ENCODE measurements around the gene TMEM156.
"Not testable (repeated sequence)": the region's sequence is repeated elsewhere in the genome, so short reads cannot be mapped to it uniquely, and the experiment has no call there.

The TMEM156 gene

DNA sequence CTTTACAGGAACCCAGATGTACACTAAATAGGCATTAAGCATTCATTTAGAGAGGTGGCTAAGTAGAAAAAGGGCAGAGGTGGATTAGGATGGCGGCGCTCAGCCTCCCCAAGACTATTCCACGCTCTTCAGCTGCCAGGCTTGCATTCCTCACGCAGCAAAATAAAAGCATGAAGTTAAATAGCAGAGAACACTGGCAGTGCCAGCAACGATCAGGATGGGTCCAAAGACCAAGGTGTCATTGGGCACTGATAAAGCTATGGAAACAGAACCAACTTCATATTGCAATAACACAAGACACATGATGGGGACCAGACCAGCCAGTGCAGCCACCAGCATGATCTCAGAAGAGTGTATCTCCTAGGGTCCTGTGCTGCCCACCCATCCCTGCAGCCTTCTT is 42.0 kb downstream of the TMEM156 start:
- TF ChIP-seq, protein P1, sequence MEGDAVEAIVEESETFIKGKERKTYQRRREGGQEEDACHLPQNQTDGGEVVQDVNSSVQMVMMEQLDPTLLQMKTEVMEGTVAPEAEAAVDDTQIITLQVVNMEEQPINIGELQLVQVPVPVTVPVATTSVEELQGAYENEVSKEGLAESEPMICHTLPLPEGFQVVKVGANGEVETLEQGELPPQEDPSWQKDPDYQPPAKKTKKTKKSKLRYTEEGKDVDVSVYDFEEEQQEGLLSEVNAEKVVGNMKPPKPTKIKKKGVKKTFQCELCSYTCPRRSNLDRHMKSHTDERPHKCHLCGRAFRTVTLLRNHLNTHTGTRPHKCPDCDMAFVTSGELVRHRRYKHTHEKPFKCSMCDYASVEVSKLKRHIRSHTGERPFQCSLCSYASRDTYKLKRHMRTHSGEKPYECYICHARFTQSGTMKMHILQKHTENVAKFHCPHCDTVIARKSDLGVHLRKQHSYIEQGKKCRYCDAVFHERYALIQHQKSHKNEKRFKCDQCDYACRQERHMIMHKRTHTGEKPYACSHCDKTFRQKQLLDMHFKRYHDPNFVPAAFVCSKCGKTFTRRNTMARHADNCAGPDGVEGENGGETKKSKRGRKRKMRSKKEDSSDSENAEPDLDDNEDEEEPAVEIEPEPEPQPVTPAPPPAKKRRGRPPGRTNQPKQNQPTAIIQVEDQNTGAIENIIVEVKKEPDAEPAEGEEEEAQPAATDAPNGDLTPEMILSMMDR (IDR thresholded peaks at IDR 0.05; ENCODE audit: low read depth, low read length), result no peak

DNA sequence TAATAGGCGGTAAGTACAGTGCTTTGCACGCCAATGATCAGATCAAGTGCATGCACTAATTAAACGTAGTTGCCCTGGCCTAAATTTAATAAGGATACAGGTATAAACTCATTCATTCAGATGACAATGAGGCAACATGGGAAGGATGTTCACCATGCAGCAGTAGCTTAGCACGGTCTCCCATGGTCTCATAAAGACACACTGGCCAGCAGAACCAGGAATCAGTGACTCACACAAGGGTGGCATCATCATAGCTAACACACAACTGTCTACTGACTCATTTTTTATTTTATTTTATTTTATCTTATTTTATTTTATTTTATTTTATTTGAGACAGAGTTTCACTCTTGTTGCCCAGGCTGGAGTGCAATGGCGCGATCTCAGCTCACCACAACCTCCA is 42.7 kb downstream of the TMEM156 start:
- TF ChIP-seq, protein P1 (IDR thresholded peaks at IDR 0.05; ENCODE audit: low read depth, low read length), result no peak
- no peak overlapping the region for H3K4me3 ChIP-seq (ENCODE audit: low read depth, low read length)

More for the DNA sequence above, 42.0 kb downstream of the TMEM156 start:
- H3K4me3 ChIP-seq (ENCODE audit: low read depth, low read length), result no peak overlapping the region

DNA sequence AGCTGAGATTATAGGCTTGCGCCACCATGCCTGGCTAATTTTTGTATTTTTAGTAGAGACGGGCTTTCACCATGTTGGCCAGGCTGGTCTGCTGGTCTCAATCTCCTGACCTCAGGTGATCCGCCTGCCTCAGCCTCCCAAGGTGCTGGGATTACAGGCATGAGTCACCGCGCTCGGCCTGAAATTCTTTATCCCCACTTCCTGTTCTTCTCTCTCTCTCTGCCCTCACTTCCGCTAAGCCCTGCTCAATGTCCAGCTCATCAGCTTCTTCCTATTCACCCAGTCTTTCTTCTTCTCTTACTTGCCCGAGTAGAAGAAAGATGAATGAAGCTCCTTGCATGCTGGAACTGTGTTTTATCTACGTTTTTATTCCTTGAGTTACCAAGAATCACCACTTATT is 43.9 kb downstream of the TMEM156 start:
- H3K4me3 ChIP-seq (ENCODE audit: low read depth, low read length), result not testable (repeated sequence)

DNA sequence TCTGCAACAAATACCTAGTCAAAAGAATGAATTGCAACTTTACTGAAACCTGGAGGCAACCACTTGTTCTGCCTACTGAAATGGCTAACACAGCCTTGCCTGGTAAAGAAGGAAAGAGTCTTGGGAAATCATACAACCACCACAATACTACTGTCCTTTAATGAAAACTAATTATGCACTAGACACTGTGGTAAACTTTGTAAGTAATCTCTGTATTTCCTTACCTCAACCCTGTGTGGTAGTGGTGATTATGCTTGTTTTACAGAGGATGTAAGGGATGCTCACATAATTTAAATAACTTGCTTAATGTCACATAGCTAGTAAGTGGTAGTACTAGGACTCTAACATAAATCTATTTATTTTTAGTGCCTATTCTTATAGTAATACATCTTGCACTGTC is 44.7 kb downstream of the TMEM156 start:
- TF ChIP-seq, protein P1 (IDR thresholded peaks at IDR 0.05; ENCODE audit: low read depth, low read length), result no peak
- H3K4me3 ChIP-seq (ENCODE audit: low read depth, low read length), result no peak overlapping the region

DNA sequence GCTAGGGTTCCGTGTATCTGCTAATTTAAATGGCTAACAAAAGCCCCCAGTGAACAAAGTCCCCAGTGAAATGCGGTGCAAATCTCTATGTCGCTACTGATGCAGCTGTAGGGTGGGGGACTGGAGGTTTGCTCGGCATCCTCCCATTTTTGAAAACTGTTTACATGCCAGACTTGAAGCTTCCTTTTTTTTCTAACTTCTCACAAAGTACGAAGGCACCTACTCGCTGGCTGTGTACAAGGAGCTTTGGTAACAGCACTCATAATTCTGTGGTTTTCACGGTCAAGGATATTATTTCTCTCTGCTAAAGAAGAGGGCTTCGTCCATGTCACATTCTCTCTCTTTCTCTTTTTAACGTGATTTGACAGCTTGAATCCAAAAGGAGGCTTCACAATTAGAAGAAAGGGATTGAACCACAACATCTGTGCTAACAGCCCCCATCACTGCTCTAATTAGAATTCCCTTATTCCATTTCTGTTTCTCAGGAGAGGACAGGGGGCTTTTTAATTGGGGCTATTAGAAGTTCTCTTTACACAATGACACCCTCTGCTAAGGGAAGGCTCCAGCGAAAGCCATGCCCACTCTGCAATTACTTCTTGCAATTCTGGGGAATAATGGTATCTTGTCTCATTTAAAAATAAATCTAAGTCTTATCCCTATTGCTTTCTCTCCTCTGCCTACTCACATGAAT is 46.7 kb downstream of the TMEM156 start:
- TF ChIP-seq, protein P1 (IDR thresholded peaks at IDR 0.05; ENCODE audit: low read depth, low read length), result no peak
- H3K4me3 ChIP-seq (ENCODE audit: low read depth, low read length), result no peak overlapping the region

DNA sequence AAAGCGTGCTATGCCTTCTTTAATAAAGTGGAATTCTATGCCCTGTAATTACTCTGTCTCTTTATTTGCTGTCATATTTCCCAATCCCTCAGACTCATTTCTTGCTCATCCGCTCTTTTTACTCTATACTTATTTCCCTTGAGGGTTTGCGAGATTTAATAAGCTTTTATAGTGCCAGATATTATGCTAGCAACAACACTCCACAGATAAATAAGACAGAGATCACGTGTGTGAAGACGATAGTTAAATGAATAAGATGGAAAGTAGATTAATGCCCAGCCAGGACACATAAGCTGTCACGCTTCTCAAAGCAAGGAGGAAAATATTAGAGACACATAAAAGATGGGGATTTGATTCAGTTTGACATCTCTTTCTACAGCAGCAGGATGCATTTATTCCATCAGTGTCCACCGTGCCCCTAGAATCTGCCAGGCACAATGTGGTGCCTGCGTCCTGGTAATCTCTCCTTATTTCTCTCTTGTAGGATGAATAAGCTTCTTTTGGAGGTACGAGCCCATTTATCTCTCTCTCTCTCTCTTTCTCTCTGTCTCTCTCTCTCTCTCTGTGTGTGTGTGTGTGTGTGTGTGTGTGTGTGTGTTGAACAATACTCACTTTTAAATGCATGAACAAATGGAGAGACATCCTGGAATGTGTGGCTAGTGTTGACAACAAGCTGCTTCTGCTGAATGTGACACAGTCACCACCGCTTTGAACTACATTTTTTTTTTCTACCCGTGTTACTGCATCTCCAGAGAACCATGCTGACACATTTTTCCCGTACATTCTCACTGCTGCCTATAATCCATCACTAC is 48.2 kb downstream of the TMEM156 start:
- H3K4me3 ChIP-seq (ENCODE audit: low read depth, low read length), result no peak overlapping the region
- TF ChIP-seq, protein P1 (IDR thresholded peaks at IDR 0.05; ENCODE audit: low read depth, low read length), result no peak

DNA sequence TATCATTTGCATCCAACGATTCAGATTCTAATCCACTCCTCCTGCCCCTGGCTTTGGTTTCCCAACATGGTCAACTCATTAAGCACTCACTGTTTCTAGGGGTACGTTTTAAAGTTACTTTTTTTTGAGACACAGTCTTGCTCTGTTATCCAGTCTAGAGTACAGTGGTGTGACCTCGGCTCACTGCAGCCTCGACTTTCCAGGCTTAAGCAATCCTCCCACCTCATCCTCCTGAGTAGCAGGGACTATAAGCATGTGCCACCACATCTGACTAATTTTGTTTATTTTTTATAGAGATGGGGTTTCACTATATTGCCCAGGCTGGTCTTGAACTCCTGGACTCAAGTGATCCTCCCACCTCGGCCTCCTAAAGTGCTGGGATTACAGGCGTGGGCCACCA is 48.9 kb downstream of the TMEM156 start:
- TF ChIP-seq, protein P1 (IDR thresholded peaks at IDR 0.05; ENCODE audit: low read depth, low read length), result no peak
- H3K4me3 ChIP-seq (ENCODE audit: low read depth, low read length), result no peak overlapping the region

Measured in WI38 (cell line).